LoVo (cell line): Measurements from ENCODE around the gene ABL1.

ENCODE experiments used
- DNase-seq: peaks from one replicate; pipeline ENCODE4 v3.0.0-alpha.2; 2016; ENCODE audit warnings: low spot score

The ABL1 gene

GRCh38 chr9:130918101-130918825 lies 83.2 kb downstream of the ABL1 start:
- no peak for DNase-seq

GRCh38 chr9:130918826-130919558 lies 83.9 kb downstream of the ABL1 start:
- no peak for DNase-seq

GRCh38 chr9:130919559-130920145 lies 84.6 kb downstream of the ABL1 start:
- DNase-seq, result no peak

- DNase-seq, result no peak
Measured at GRCh38 chr9:130920233-130920632, 85.2 kb downstream of the ABL1 start.

GRCh38 chr9:130920762-130921299 lies 85.8 kb downstream of the ABL1 start:
- DNase-seq, result no peak

GRCh38 chr9:130921300-130921988 lies 86.4 kb downstream of the ABL1 start:
- no peak for DNase-seq

GRCh38 chr9:130921989-130922892 lies 87.2 kb downstream of the ABL1 start:
- no peak for DNase-seq

- DNase-seq, result no peak
Measured at GRCh38 chr9:130922893-130923610, 88.0 kb downstream of the ABL1 start.

- DNase-seq, result no peak
Measured at GRCh38 chr9:130923611-130924447, 88.8 kb downstream of the ABL1 start.

- no peak for DNase-seq
Measured at GRCh38 chr9:130924448-130924788, 89.4 kb downstream of the ABL1 start.

GRCh38 chr9:130925050-130925678 lies 90.1 kb downstream of the ABL1 start:
- no peak for DNase-seq

- DNase-seq, result no peak
Measured at GRCh38 chr9:130927338-130927737, 92.3 kb downstream of the ABL1 start.

- peak; percentile 62 for DNase-seq
Measured at GRCh38 chr9:130927995-130928900, 93.2 kb downstream of the ABL1 start.

GRCh38 chr9:130929571-130930038 lies 94.6 kb downstream of the ABL1 start:
- DNase-seq, result no peak

- no peak for DNase-seq
Measured at GRCh38 chr9:130930132-130930803, 95.2 kb downstream of the ABL1 start.

GRCh38 chr9:130930804-130931349 lies 95.8 kb downstream of the ABL1 start:
- no peak for DNase-seq
